HUES6 (cell line): ENCODE measurements around the gene C16orf87.
"Not testable (repeated sequence)": the region's sequence is repeated elsewhere in the genome, so short reads cannot be mapped to it uniquely, and the experiment has no call there.

ENCODE experiments used
- H3K27ac ChIP-seq: 2 replicates; pipeline ENCODE4 v1.7.0; 2013; ENCODE audit warnings: low read depth, mild to moderate bottlenecking, low read length, inconsistent platforms
- H3K27me3 ChIP-seq: 2 replicates; pipeline ENCODE4 v1.6.1; 2013; ENCODE audit warnings: low read length; ENCODE audit not compliant: control insufficient read depth, insufficient read depth
- H3K36me3 ChIP-seq: 2 replicates; pipeline ENCODE4 v1.6.1; 2013; ENCODE audit warnings: low read length; ENCODE audit not compliant: control insufficient read depth, insufficient read depth
- H3K4me1 ChIP-seq: 2 replicates; pipeline ENCODE4 v1.6.1; 2013; ENCODE audit warnings: low read length; ENCODE audit not compliant: control insufficient read depth, insufficient read depth
- H3K4me3 ChIP-seq: 2 replicates; pipeline ENCODE4 v1.5.1; 2013; ENCODE audit warnings: low read depth, low read length
- H3K9ac ChIP-seq: one replicate; pipeline ENCODE4 v1.6.1; 2013; ENCODE audit warnings: mild to moderate bottlenecking, low read length
- H3K9me3 ChIP-seq: 2 replicates; pipeline ENCODE4 v1.6.1; 2013; ENCODE audit warnings: low read depth, low read length; ENCODE audit not compliant: control insufficient read depth, insufficient read depth

Gene C16orf87, protein sequence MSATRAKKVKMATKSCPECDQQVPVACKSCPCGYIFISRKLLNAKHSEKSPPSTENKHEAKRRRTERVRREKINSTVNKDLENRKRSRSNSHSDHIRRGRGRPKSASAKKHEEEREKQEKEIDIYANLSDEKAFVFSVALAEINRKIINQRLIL

DNA sequence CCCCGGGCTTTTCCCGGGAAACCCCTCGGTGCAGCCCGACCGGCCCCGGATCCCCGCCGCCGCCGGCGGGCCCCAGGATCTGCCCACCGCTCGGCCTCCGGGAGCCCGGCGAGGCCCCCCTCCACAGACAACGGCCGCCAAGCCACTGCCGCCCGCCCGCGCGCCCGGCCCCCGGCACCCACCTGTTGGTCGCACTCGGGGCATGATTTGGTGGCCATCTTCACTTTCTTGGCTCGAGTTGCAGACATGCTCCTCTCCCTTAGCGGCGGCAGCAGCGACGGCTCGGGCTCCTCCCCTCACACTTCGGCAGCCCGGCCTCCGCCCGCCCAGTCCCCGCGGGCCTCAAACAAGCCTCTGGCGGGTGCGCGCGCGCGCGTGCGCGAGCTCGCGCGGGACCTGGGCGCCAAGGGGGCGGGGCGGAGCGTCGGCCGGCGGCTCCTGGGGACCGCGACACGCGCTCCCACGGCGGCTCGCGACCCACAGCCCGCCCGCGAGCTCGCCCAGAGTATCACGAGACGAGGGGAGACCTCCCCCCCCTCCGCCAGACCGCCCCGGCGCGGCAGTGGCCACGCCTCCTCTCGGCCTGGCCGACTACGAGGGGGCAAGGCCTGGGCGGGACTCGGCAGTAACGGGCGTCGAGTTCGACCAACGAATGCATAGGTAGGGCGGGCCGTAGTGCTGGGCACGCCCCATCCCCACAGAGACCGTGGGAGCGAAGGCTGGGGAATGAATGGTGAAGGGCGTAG, at the start of gene C16orf87:
TSS of gene C16orf87 (minus strand) at position 279 of the 746 bp plus-strand sequence. CDS start at position 248, 31 bp downstream.
- Histone ChIP-seq H3K27ac (peak within 1 kb of the TSS; percentile 86; the same call in 1 of the 2 replicates), H3K4me1 (peaks cover 10% of the 10 kb centered on the region), H3K36me3 (no peaks in the 10 kb centered on the region), H3K9ac (peak within 1 kb of the TSS; percentile 83), H3K27me3 (no peaks in the 10 kb centered on the region), H3K4me3 (peak within 1 kb of the TSS; percentile 77), H3K9me3 (no peaks in the 10 kb centered on the region)

DNA sequence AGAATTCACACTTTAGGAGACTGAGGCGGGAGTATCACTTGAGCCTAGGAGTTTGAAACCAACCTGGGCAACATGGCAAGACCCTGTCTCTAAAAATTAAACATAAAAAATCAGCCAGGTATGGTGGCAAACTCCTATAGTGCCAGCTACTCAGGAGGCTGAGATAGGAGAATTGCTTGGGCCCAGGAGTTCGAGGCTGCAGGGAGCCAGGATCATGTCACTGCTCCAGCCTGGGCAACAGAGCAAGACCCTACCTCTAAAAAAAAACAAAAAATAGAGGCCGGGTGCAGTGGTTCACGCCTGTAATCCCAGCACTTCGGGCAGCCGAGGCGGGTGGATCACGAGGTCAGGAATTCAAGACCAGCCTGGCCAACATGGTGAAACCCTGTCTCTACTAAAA, 44.3 kb upstream of the C16orf87 start:
- no peak overlapping the region for H3K4me3 ChIP-seq
- H3K27ac ChIP-seq: no peak overlapping the region
- no peaks in the 10 kb centered on the region for H3K9me3 ChIP-seq
- no peaks in the 10 kb centered on the region for H3K36me3 ChIP-seq
- H3K9ac ChIP-seq: no peak overlapping the region
- no peaks in the 10 kb centered on the region for H3K27me3 ChIP-seq
- H3K4me1 ChIP-seq: peaks cover 11% of the 10 kb centered on the region

DNA sequence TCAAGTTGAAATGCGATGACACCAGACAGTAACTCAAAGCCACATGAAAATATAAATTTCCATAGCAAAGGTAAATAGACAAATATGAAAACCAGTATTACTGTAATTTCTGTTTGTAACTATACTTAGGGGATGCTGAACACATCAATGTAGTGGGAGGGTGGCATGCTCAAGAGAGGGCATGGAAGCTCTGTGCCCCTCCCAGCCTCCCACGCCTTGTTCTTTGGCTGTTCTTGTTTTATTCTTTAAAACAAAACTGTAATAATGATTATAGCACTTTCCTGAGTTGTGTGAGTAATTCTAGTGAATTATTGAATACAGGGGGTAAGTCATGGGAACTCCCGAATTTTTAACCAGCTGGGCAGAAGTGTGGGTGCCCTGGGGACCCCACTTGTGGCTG, 42.2 kb upstream of the C16orf87 start:
- H3K9me3 ChIP-seq: peaks cover 5% of the 10 kb centered on the region; the same call in 1 of the 2 replicates
- no peaks in the 10 kb centered on the region for H3K27me3 ChIP-seq
- H3K9ac ChIP-seq: no peak overlapping the region
- H3K4me1 ChIP-seq: peaks cover 10% of the 10 kb centered on the region
- no peak overlapping the region for H3K4me3 ChIP-seq
- H3K27ac ChIP-seq: no peak overlapping the region
- no peaks in the 10 kb centered on the region for H3K36me3 ChIP-seq

DNA sequence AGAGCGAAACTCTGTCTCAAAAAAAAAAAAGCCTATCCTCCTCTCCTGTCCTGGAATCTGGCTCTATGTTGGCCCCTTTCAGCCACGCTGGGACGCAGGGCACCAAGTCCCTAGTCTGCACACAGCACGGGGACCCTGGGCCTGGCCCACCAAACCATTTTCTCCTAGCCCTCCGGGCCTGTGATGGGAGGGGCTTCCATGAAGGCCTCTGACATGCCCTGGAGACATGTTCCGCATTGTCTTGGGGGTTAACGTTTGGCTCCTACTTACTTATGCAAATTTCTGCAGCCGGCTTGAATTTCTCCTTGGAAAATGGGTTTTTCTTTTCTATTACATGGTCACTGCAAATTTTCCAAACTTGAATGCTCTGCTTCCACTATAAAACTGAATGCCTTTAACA, 40.6 kb upstream of the C16orf87 start:
- no peaks in the 10 kb centered on the region for H3K27me3 ChIP-seq
- H3K36me3 ChIP-seq: no peaks in the 10 kb centered on the region
- no peak overlapping the region for H3K4me3 ChIP-seq
- no peak overlapping the region for H3K9ac ChIP-seq
- no peak overlapping the region for H3K27ac ChIP-seq
- peaks cover 5% of the 10 kb centered on the region; the same call in 1 of the 2 replicates for H3K9me3 ChIP-seq
- H3K4me1 ChIP-seq: peaks cover 10% of the 10 kb centered on the region

DNA sequence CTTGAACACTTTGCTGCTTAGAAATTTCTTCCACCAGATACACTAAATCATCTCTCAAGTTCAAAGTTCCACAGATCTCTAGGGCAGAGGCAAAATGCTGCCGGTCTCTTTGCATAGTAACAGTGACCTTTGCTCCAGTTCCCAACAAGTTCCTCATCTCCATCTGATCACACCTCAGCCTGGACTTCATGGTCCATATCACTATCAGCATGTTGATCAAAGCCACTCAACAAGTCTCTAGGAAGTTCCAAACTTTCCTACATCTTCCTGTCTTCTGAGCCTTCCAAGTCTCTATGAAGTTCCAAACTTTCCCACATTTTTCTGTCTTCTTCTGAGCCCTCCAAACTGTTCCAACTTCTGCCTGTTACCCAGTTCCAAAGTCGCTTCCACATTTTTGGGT, 37.9 kb upstream of the C16orf87 start:
- not testable (repeated sequence) for H3K4me3 ChIP-seq, H3K9me3 ChIP-seq, H3K36me3 ChIP-seq, H3K9ac ChIP-seq, H3K27me3 ChIP-seq, H3K27ac ChIP-seq
- H3K4me1 ChIP-seq: peaks cover 10% of the 10 kb centered on the region

DNA sequence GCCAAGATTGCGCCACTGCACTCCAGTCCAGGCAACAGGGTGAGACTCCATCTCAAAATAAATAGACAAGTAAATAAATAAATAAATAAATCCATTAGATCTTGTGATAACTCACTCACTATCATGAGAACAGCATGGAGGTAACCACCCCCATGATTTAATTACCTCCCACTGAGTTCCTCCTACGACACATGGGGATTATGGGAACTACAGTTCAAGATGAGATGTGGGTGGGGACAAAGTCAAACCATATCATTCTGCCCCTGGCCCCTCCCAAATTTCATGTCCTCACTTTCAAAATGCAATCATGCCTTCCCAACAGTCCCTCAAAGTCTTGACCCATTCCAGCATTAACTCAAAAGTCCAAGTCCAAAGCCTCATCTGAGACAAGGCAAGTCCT, 36.5 kb upstream of the C16orf87 start:
- H3K27me3 ChIP-seq, H3K9me3 ChIP-seq, H3K4me3 ChIP-seq, H3K27ac ChIP-seq, H3K9ac ChIP-seq, H3K36me3 ChIP-seq: not testable (repeated sequence)
- H3K4me1 ChIP-seq: peaks cover 10% of the 10 kb centered on the region

DNA sequence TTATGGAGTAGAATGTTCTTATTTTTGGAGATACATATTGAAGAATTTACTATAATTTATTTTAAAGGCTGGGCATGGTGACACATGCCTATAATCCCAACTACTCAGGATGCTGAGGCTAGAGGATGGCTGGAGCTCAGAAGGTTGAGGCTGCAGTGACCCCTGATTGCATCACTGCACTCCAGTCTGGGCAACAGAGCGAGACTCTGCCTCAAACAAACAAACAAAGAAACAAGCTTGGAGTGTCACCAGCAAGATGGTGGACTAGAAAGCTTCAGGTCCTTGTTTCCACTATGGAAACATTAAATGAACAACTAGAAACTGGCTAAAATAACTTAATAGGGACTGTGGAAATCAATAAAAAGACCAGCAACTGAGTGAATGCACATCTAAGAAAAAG, 35.3 kb upstream of the C16orf87 start:
- H3K27me3 ChIP-seq: no peaks in the 10 kb centered on the region
- no peak overlapping the region for H3K27ac ChIP-seq
- H3K4me3 ChIP-seq: no peak overlapping the region
- H3K36me3 ChIP-seq: no peaks in the 10 kb centered on the region
- H3K4me1 ChIP-seq: peaks cover 7% of the 10 kb centered on the region
- peaks cover 8% of the 10 kb centered on the region for H3K9me3 ChIP-seq
- H3K9ac ChIP-seq: no peak overlapping the region

DNA sequence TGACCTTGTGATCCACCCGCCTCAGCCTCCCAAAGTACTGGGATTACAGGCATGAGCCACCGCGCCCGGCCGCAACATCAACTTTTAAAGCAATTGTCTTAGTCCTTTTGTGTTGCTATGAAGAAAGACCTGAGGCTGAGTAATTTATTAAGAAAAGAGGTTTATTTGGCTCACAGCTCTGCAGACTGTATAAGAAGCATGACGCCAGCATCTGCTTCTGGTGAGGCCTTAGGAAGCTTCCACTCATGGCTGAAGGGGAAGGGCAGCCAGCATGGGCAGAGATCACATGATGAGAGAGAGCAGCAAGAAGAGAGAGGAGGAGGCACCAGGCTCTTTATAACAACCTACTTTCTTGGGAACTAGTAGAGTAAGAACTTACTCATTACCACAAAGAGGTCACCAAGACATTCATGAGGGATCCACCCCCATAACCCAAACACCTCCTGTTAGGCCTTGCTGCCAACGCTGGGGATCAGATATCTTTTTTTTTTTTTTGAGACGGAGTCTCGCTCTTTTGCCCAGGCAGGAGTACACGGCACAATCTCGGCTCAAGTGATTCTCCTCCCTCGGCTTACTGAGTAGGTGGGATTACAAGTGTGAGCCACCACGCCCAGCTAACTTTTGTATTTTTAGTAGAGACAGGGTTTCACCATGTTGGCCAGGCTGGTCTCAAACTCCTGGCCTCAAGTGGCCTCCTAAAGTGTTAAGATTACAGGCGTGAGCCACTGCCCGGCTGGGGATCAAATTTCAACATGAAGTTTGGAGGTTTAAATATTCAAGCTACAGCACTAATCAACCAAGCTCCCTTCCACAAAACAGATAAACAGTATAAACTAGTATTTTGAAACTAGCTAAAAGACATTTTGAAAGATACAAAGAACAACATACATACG, 31.8 kb upstream of the C16orf87 start:
- H3K4me1 ChIP-seq: no peaks in the 10 kb centered on the region
- H3K4me3 ChIP-seq: no peak overlapping the region
- H3K9me3 ChIP-seq: peaks cover 3% of the 10 kb centered on the region
- no peaks in the 10 kb centered on the region for H3K27me3 ChIP-seq
- no peak overlapping the region for H3K27ac ChIP-seq
- H3K36me3 ChIP-seq: no peaks in the 10 kb centered on the region
- no peak overlapping the region for H3K9ac ChIP-seq

DNA sequence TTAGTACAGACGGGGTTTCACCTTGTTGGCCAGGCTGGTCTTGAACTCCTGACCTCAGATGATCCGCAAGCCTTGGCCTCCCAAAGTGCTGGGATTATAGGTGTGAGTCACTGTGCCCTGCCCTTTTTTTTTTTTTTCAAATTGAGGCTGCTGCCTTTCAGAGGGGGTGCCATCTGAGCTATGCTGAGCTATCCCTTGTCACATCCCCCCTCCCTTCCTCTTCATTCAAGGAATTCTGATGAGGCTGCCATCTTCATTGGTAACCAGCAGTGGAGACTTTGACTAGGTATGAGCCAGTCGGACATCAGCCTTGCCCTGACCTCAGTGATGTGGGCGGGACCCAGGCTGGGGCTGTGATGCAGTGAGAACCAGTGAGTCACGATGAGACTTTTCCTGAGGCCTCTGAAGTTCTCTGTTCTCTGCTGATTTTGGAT, 28.8 kb upstream of the C16orf87 start:
- Histone ChIP-seq H3K4me3 (no peak overlapping the region), H3K27ac (no peak overlapping the region), H3K36me3 (no peaks in the 10 kb centered on the region), H3K4me1 (no peaks in the 10 kb centered on the region), H3K9ac (no peak overlapping the region), H3K27me3 (no peaks in the 10 kb centered on the region), H3K9me3 (peaks cover 3% of the 10 kb centered on the region)

DNA sequence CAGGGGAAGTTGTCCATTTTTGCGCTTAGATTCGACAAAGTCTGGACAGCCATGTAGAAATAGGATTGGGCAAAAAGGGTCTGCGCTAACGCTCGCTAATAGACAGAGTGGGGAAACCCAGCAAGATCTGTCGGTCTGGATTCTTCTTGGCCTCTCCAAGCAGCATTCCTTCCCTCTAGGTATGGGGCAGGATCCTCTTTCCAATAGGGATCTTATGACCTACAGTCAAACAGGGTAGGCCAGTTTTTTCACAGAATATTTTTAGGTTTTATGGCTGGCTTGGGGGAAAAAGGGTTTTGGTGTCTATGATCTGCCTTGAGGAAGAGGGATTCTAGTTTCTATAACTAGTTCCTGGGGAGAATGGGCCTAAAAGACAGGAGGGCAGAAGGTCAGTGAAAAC, 27.2 kb upstream of the C16orf87 start:
- no peak overlapping the region for H3K4me3 ChIP-seq
- no peak overlapping the region for H3K9ac ChIP-seq
- H3K4me1 ChIP-seq: no peaks in the 10 kb centered on the region; the same call in 1 of the 2 replicates
- no peaks in the 10 kb centered on the region for H3K27me3 ChIP-seq
- H3K9me3 ChIP-seq: peaks cover 3% of the 10 kb centered on the region
- no peak overlapping the region for H3K27ac ChIP-seq
- no peaks in the 10 kb centered on the region for H3K36me3 ChIP-seq
